ENCODE measurements around the gene TMEM200A. TPM values are rescaled to one million over a fixed set of nuclear protein-coding genes. Genes with fewer than 3 reads are reported as not detected.
A peak's percentile ranks its signal among the peaks of the same experiment; 100 is the strongest.

TMEM200A gene
- total and polyA plus RNA-seq, 2 of the 8 experiments (the other 6 are each of a cell fraction or from before 2014, with no cell fraction given), result 6.2 to 13.9 TPM

DNA sequence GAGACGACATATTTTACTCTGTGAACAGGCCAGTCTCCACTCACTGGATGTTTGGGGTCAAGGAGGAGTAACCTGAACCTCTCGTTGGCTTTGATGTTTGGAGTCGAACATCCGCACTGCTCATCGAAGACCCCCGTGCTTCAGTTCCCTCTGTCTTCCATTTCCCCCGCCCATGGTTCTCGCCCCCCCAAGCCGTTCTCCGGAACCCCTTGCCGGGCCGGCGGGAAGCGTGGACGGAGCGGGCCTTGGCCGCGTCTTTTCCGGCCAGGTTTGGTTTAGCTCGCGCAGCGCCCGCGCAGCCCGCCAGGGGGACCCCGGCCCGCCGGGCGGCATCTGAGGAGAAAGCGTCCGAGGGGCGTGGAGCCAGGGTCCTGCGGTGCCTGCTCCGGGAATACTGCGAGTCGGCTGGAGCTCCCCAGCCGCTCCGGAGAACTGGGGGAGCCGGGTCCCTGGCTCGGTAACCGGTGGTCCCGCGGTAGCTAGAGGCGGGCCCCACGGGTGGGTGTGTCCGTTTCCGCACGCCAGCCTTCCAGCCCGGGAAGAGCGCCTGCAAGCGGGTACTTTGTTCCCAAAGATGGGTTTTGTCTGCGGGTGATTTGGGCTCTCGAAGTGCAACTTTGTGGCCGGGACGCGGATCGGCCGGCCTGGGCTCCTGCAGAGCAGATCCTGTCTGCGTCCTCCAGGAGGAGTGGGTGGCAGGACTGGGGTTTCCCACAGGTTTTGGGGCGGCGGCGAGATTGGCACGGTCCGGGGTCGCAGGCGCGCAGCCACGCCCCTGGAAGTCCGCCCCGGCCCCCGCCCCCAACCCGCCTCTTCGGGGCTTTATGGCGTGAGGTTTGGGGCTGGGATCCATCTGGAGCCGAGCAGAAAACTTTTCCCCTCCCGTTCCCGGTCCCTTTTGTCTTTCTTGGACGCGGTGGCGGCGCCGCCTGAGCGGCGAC, at the start of gene TMEM200A (continued):
- TF ChIP-seq GABPA (IDR thresholded peaks at IDR 0.05; ENCODE audit: borderline replicate concordance, insufficient read depth, low read length), result no peak
- TF ChIP-seq YY1 (IDR thresholded peaks at IDR 0.05; ENCODE audit: low read depth, low read length), result 0 out of 2 replicates have a peak, but pooled peaks have one; percentile 42
- 0 out of 4 replicates have a peak, but pooled peaks of 1 of the 2 experiments have one; percentile 58 for TF ChIP-seq HDAC2 (IDR thresholded peaks at IDR 0.05; ENCODE audit: borderline replicate concordance in 1 of 2, low read depth in 2 of 2, low read length in 2 of 2)
- no peak for TF ChIP-seq SP1 (IDR thresholded peaks at IDR 0.05; ENCODE audit: low read depth, low read length)
- TF ChIP-seq CHD2 (IDR thresholded peaks at IDR 0.05; ENCODE audit: low read length), result 0 out of 2 replicates have a peak, but pooled peaks have one; percentile 17
- TF ChIP-seq CHD1 (IDR thresholded peaks at IDR 0.05; ENCODE audit: low read depth, low read length), result no peak
- no peak for TF ChIP-seq CEBPB (IDR thresholded peaks at IDR 0.05; ENCODE audit: low read depth, low read length)
- no peak for TF ChIP-seq HDAC6 (IDR thresholded peaks at IDR 0.05; ENCODE audit: low read depth, low read length)
- no peak for TF ChIP-seq SRF (IDR thresholded peaks at IDR 0.05; ENCODE audit: low read depth, low read length)
- TF ChIP-seq, protein P1, sequence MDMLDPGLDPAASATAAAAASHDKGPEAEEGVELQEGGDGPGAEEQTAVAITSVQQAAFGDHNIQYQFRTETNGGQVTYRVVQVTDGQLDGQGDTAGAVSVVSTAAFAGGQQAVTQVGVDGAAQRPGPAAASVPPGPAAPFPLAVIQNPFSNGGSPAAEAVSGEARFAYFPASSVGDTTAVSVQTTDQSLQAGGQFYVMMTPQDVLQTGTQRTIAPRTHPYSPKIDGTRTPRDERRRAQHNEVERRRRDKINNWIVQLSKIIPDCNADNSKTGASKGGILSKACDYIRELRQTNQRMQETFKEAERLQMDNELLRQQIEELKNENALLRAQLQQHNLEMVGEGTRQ (IDR thresholded peaks at IDR 0.05; ENCODE audit: low read length), result no peak
- TF ChIP-seq SUZ12 (IDR thresholded peaks at IDR 0.05; ENCODE audit: low read length), result no peak
- TF ChIP-seq EZH2 (IDR thresholded peaks at IDR 0.05; ENCODE audit: low read depth, low read length, severe bottlenecking), result no peak
- TF ChIP-seq JUND (IDR thresholded peaks at IDR 0.05; ENCODE audit: low read length), result no peak
- peak; percentile 70 to 75 for TF ChIP-seq RAD21 (IDR thresholded peaks at IDR 0.05 in 1 of 2, conservative IDR thresholded peaks at IDR 0.05 in 1 of 2; ENCODE audit: low read depth in 2 of 2, low read length in 2 of 2)
- TF ChIP-seq BRCA1 (IDR thresholded peaks at IDR 0.05; ENCODE audit: low read depth, low read length), result no peak
- TF ChIP-seq, protein P2, sequence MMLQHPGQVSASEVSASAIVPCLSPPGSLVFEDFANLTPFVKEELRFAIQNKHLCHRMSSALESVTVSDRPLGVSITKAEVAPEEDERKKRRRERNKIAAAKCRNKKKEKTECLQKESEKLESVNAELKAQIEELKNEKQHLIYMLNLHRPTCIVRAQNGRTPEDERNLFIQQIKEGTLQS (IDR thresholded peaks at IDR 0.05; ENCODE audit: insufficient read depth, low read depth, low read length), result peak; percentile 36; the same call in 1 of the 2 replicates
- TF ChIP-seq, protein P3, sequence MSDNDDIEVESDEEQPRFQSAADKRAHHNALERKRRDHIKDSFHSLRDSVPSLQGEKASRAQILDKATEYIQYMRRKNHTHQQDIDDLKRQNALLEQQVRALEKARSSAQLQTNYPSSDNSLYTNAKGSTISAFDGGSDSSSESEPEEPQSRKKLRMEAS (IDR thresholded peaks at IDR 0.05), result peak; percentile 71
- TF ChIP-seq, protein P4, sequence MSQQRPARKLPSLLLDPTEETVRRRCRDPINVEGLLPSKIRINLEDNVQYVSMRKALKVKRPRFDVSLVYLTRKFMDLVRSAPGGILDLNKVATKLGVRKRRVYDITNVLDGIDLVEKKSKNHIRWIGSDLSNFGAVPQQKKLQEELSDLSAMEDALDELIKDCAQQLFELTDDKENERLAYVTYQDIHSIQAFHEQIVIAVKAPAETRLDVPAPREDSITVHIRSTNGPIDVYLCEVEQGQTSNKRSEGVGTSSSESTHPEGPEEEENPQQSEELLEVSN (IDR thresholded peaks at IDR 0.05), result peak; percentile 63
- 0 out of 2 replicates have a peak, but pooled peaks have one; percentile 26 for TF ChIP-seq BACH1 (IDR thresholded peaks at IDR 0.05; ENCODE audit: low read length)
- peak; percentile 75 for TF ChIP-seq KDM4A (IDR thresholded peaks at IDR 0.05; ENCODE audit: low read depth, low read length, severe bottlenecking)
